Stimulated activated CD4-positive, alpha-beta T cell treated with anti-CD3 and anti-CD28 coated beads, Interleukin-2, amount 100 ng/mL, for 4 hours (primary cell): ENCODE data around the gene FOXL1.
A peak's percentile ranks its signal among the peaks of the same experiment; 100 is the strongest.
"Not testable (repeated sequence)": the region's sequence is repeated elsewhere in the genome, so short reads cannot be mapped to it uniquely, and the experiment has no call there.

Experiments used
- DNase-seq: peaks from one replicate; pipeline ENCODE4 v3.0.0-alpha.2; 2020; ENCODE audit warnings: low read depth

The FOXL1 gene

DNA sequence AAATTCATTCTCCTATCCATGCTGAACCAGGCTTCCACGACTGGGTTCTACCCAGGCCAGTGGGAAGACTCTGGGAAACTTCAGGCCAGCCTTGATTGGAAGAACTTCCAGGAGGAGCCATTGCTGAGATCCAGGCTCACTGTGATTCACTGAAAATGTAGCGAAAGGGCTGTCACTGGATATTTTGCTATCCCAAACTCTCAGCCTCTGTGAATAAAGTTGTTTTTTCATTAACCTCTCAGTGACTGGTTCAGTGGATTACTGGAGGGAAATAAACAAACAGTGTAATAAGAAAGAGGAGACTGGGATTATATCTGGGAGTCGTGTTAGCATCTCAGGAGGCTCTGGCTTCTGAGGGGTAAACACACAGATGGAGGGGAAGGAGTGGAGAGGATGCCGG is 3.1 kb downstream of the FOXL1 start:
- no peak for DNase-seq

- DNase-seq: no peak
Measured at GRCh38 chr16:86584071-86584685, 5.8 kb downstream of the FOXL1 start.

DNA sequence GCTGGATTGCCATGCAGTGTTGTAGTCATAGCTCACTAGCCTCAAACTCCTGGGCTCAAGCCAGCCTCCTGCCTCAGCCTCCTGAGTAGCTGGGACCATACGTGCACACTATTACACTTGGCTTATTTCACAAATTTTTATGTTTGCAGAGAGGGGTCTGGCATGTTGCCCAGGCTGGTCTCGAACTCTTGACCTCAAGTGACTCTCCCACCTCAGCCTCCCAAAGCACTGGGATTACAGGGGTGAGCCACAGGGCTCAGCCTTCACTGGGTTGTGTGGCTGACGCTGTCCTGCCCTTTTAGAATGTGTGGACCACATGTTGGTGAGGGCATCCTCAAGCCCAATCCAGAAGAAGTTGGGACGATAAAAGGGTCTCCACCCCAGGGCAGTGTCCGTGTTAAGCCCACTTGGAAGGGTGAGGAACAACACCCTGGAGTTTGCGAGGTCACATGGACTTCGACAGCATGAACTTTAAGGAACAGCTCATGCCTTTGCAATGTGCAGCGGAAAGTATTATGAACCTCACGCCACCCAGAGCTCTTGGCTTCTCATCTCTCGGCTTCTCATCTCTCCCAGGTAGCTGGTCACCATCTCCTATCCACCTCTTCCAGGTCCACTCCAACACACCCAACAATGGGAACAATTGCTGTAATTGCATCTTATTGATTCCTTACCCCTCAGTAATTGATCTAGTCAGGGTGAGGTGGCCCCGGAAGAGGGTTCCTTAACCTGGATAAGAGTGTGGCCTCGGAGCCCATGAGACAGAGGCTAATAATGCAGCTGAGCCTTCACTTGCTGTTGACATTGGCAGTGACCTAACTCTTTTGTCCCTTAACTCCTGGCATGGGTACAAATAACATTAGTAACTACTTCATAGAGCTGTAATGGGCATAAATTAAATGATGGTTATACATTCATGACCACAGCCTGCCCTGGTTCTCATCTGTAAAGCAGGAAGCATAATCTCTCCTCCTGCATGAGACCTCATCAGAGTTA is 6.7 kb downstream of the FOXL1 start:
- DNase-seq: no peak

DNA sequence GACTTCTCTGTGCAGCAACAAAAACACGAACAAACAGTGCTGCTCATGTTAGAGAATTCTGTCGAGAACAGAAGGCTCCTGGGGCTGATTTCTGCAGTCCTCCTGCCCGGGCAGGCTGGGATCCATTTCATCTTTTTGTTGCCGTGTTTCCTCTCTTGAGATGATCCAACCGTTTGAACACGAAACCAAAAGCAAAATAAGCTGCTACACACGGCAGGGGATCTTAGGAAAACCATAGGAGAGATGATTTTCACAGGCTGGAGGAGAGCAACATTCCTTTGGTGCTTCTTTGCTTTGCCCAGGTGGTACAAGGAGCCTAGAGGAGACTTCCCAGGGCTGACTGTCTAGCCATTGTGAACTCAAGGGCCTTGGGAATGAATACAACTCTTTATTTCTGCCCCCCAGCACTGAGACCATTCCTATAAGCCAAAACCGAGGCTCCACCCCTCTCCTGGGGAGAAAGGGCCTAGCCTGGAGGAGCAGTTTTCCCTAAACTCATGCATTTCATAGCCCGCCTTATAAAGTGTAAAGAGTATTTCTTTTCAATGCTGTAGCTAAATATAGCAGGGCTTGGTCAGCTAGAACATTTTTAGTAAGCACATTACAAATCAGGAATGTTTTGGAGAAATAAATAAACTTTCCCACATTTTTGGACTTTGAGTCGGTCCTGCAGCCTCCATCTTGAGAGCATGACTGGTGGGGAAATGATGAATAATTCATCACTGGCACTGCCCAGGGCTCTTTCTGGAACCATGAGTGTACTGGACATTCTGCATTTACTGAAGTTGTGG is 7.7 kb downstream of the FOXL1 start:
- DNase-seq: no peak

- DNase-seq: no peak
Measured at GRCh38 chr16:86587487-86587886, 9.1 kb downstream of the FOXL1 start.

DNA sequence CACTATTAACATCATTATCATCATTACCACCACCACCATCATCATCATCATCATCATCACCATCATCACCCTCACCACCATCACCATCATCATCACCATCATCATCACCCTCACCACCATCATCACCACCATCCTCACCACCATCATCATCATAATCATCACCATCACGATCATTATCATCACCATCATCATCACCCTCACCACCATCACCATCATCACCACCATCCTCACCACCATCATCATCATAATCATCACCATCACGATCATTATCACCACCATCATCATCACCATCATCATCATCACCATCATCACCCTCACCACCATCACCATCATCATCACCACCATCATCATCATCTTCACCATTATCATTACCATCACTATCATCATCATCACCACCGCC is 9.6 kb downstream of the FOXL1 start:
- not testable (repeated sequence) for DNase-seq

GRCh38 chr16:86590501-86591144 is 12.3 kb downstream of the FOXL1 start:
- DNase-seq: no peak

GRCh38 chr16:86591270-86591669 is 12.9 kb downstream of the FOXL1 start:
- no peak for DNase-seq

DNA sequence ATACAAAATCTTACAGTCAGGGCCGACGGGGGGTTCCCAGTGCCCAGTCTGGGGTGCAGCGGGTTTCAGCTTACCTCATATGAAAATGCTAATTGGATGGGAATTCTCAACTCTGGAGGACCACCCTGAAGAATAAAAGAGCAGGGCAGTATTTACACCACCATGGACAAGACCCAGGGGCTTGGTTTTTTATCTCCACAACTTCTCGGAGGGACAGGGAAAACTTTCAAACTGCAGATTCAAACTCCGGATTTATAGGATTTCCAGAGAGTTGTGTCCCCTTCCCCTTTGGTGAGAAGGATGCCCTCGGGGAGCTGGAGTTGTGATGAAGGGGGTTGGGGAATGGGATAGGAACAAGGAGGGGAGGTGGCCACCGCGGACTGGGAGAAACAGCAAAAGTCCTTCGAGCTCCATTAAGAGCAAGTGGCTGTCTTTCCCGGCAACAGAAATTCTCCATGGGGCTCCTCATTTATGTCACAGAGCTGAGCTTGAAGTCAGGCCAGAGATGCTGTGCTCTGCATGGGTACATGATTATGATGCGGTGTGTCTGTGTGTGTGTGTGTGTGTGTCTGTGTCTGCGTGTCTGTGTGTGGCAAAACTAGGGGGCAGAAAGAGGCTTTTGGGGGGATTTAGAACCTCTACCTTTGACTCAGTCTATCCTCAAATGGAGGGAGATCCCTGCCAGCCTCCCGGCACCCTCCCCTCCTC is 15.7 kb downstream of the FOXL1 start:
- DNase-seq: no peak

GRCh38 chr16:86594721-86595120 is 16.4 kb downstream of the FOXL1 start:
- DNase-seq: no peak

GRCh38 chr16:86595983-86596605 is 17.7 kb downstream of the FOXL1 start:
- no peak for DNase-seq

GRCh38 chr16:86597126-86597879 is 19.0 kb downstream of the FOXL1 start:
- no peak for DNase-seq

DNA sequence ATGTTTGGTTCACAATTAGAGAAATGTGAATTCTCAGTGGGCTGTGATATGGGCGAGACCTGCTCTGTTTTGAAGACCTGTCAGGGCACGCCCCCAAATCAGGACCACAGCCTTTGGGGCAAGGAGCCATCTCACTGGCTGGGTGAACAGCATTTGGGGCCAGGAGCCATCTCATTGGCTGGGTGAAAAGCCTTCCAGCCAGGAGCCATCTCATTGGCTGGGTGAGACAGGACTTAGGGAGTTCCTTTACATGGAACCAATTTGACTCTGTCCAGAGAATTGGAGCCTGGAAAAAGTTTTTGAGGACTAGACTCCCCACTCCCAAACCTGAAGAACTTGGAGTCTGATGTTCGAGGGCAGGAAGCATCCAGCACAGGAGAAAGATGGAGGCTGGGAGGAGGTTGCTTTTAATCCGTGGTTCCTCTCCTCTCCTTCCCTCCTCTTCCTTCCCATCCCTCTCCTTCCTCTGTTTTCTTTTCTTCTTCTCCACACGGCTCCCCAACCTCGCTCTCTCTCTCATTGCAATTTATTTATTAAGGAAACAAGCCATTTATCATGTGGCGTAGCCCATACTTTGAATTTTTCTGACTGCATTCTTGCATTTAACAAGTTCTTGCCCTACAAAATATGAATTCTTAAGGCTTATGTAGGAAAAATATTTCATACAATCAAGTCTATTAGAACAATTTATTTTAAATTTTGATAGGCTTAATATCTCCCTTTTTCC is 19.7 kb downstream of the FOXL1 start:
- no peak for DNase-seq

DNA sequence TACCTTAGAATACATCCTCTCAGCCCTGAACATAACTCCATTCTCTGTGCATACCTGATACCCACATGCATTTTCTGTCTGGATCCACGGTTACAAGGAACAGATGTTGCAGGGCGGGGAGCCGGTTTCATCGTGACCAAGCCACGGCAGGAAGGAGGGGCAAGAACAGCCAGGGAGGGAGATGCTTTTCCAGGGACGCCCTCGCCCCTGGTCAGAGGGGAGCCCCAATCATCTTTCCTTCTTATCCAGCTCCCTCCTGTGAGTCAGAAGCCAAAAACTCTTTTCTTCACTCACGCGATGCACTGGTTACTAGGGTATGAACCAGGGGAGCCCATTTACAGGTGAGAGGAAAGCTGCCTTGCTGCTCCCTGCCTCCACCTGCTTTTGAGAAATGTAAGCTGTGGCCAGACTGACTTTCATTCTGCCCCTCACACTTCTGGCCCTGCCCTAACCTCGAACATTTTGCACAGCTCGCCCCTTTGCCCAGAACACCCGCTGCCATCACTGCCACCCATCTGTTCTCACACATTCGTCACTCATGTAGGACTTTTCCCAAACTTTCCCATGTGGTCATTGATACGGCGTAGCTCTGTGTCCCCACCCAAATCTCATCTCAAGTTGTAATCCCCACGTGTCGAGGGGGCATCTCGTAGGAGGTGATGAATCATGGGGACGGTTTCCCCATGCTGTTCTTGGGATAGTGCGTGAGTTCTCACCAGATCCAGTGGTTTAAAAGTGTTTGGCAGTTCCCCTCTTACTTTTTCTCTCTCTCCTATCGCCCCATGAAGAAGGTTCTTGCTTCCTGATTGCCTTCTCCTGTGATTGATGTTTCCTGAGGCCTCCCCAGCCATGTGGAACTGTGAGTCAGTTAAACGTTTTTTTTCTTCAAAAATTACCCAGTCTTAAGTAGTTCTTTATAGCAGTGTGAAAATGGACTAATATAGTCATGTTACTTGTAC is 20.5 kb downstream of the FOXL1 start:
- DNase-seq: no peak

GRCh38 chr16:86601356-86601755 is 23.0 kb downstream of the FOXL1 start:
- DNase-seq: no peak

DNA sequence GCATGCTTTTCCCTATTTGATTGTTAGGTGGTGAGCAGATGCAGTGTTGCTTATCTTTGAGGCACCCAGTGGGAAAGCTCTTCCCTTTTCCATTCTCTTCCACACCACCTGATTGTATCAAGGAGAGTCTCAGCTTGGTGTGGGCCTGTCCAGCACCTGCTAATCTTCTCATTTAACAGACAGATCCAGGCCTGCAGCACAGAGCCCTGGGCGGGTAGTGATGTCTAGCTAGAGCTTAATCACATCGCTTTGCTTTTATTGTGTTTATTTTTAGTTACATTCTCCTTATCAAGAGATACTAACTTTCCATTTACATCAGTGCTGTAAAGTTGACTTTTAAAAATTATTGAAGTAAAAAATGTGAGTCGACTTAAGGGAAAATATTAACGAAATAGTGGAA is 24.2 kb downstream of the FOXL1 start:
- DNase-seq: no peak

GRCh38 chr16:86604436-86605193 is 26.3 kb downstream of the FOXL1 start:
- DNase-seq: peak; percentile 35

DNA sequence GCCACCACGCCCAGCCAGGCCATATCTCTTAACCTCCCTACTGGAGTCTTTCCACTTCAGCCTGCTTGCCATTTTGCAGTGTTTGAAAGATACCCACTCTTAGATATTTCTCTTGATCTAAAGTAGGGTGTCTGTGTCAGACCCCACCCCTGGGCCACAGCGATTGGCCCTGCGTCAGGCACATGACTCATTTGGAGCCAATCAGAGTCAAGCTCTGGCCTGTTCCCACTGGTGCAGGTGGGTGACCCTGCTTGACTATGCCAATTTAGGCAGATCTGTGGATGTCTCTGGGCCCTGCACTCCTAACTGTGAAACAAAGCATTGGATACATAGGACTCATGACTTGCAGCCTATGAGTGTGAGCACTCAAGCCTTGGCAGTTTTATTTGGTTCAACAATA is 27.6 kb downstream of the FOXL1 start:
- DNase-seq: no peak
